ENCODE results near the gene ADAMTS16.

The ADAMTS16 gene

GRCh38 chr5:5303242-5303641 lies 163.1 kb downstream of the ADAMTS16 start:
- Histone ChIP-seq H3K9me3 (ENCODE audit: severe bottlenecking) (no peaks in the 10 kb centered on the region), H3K4me3 (ENCODE audit: low read depth, low read length) (no peak overlapping the region), H3K27ac (no peak overlapping the region), H3K27me3 (ENCODE audit: insufficient read depth, low read depth, severe bottlenecking) (peaks cover 29% of the 10 kb centered on the region), H3K36me3 (no peaks in the 10 kb centered on the region)
- TF ChIP-seq CTCF (IDR thresholded peaks at IDR 0.05; ENCODE audit: low read depth, low read length) = no peak
- DNase-seq = no peak

GRCh38 chr5:5304361-5305020 lies 164.4 kb downstream of the ADAMTS16 start:
- H3K36me3 ChIP-seq = no peaks in the 10 kb centered on the region
- TF ChIP-seq CTCF (IDR thresholded peaks at IDR 0.05; ENCODE audit: low read depth, low read length) = no peak
- H3K27ac ChIP-seq = no peak overlapping the region
- H3K4me3 ChIP-seq (ENCODE audit: low read depth, low read length) = no peak overlapping the region
- H3K27me3 ChIP-seq (ENCODE audit: insufficient read depth, low read depth, severe bottlenecking) = peaks cover 22% of the 10 kb centered on the region
- no peak for DNase-seq
- no peaks in the 10 kb centered on the region for H3K9me3 ChIP-seq (ENCODE audit: severe bottlenecking)

- DNase-seq = no peak
- no peaks in the 10 kb centered on the region for H3K36me3 ChIP-seq
- H3K27me3 ChIP-seq (ENCODE audit: insufficient read depth, low read depth, severe bottlenecking) = peaks cover 20% of the 10 kb centered on the region
- H3K27ac ChIP-seq = no peak overlapping the region
- no peak for TF ChIP-seq CTCF (IDR thresholded peaks at IDR 0.05; ENCODE audit: low read depth, low read length)
- no peak overlapping the region for H3K4me3 ChIP-seq (ENCODE audit: low read depth, low read length)
- H3K9me3 ChIP-seq (ENCODE audit: severe bottlenecking) = no peaks in the 10 kb centered on the region
These were observed 166.6 kb downstream of the ADAMTS16 start for GRCh38 chr5:5306696-5307095.

- DNase-seq = no peak
- TF ChIP-seq CTCF (IDR thresholded peaks at IDR 0.05; ENCODE audit: low read depth, low read length) = no peak
These were observed 168.2 kb downstream of the ADAMTS16 start for GRCh38 chr5:5308319-5308718.

GRCh38 chr5:5309645-5310044 lies 169.5 kb downstream of the ADAMTS16 start:
- DNase-seq = no peak
- Histone ChIP-seq H3K27me3 (ENCODE audit: insufficient read depth, low read depth, severe bottlenecking) (peaks cover 2% of the 10 kb centered on the region), H3K4me3 (ENCODE audit: low read depth, low read length) (no peak overlapping the region), H3K9me3 (ENCODE audit: severe bottlenecking) (no peaks in the 10 kb centered on the region), H3K36me3 (no peaks in the 10 kb centered on the region), H3K27ac (no peak overlapping the region)
- TF ChIP-seq CTCF (IDR thresholded peaks at IDR 0.05; ENCODE audit: low read depth, low read length) = no peak

More at GRCh38 chr5:5308319-5308718, 168.2 kb downstream of the ADAMTS16 start:
- Histone ChIP-seq H3K4me3 (ENCODE audit: low read depth, low read length) (no peak overlapping the region), H3K27ac (no peak overlapping the region), H3K36me3 (no peaks in the 10 kb centered on the region), H3K9me3 (ENCODE audit: severe bottlenecking) (no peaks in the 10 kb centered on the region), H3K27me3 (ENCODE audit: insufficient read depth, low read depth, severe bottlenecking) (peaks cover 10% of the 10 kb centered on the region)

- Histone ChIP-seq H3K36me3 (no peaks in the 10 kb centered on the region), H3K27me3 (ENCODE audit: insufficient read depth, low read depth, severe bottlenecking) (no peaks in the 10 kb centered on the region), H3K4me3 (ENCODE audit: low read depth, low read length) (no peak overlapping the region), H3K9me3 (ENCODE audit: severe bottlenecking) (no peaks in the 10 kb centered on the region), H3K27ac (no peak overlapping the region)
- no peak for DNase-seq
- TF ChIP-seq CTCF (IDR thresholded peaks at IDR 0.05; ENCODE audit: low read depth, low read length) = no peak
These were observed 173.0 kb downstream of the ADAMTS16 start for GRCh38 chr5:5313101-5313635.
